NB4 (cell line): ENCODE data around the gene EIF4B.

Source experiments
- POLR2A ChIP-seq: IDR thresholded peaks from 2 replicates; pipeline ENCODE4 v1.6.1; 2011; ENCODE audit warnings: mild to moderate bottlenecking; ENCODE audit not compliant: insufficient read length; ENCODE audit errors: extremely low read depth
- TF ChIP-seq, protein P1 (sequence below): IDR thresholded peaks from one replicate; pipeline ENCODE4 v1.5.1; 2012; ENCODE audit warnings: low read depth, low read length

DNA sequence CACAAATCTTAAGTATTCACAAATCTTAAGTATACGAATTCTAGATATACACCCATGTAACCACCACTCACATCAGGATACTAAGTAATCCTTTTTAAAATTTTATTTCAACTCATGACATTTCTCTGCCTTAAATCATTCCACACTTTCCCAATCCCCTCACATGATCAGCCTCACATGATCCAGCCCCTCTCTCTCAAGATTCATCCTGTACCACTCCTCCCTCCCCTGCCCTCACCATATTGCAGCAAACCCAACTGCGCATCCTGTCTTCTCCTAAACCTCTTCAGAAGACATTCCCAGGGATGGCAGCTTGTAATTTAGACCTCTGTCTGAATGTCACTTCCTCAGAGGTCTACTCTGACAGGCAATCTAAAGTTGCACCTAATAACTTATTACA lies 1.7 kb upstream of the EIF4B start:
- no peak for TF ChIP-seq POLR2A
- TF ChIP-seq, protein P1, sequence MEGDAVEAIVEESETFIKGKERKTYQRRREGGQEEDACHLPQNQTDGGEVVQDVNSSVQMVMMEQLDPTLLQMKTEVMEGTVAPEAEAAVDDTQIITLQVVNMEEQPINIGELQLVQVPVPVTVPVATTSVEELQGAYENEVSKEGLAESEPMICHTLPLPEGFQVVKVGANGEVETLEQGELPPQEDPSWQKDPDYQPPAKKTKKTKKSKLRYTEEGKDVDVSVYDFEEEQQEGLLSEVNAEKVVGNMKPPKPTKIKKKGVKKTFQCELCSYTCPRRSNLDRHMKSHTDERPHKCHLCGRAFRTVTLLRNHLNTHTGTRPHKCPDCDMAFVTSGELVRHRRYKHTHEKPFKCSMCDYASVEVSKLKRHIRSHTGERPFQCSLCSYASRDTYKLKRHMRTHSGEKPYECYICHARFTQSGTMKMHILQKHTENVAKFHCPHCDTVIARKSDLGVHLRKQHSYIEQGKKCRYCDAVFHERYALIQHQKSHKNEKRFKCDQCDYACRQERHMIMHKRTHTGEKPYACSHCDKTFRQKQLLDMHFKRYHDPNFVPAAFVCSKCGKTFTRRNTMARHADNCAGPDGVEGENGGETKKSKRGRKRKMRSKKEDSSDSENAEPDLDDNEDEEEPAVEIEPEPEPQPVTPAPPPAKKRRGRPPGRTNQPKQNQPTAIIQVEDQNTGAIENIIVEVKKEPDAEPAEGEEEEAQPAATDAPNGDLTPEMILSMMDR, result no peak
